ENCODE data around the gene GTF3C4. TPM values are rescaled to one million over a fixed set of nuclear protein-coding genes. Genes with fewer than 3 reads are reported as not detected.

Gene GTF3C4
- total RNA-seq, 1 experiment from 2014 or later = 19.0 TPM

- in situ Hi-C loops (cut with HindIII; ENCODE audit: low pct_unique_long_range_greater_than_20kb, low sequenced_read_pairs) = no loop called here
- DNase-seq (ENCODE audit: low read depth, low spot score) = no peak
These were observed 70.5 kb downstream of the GTF3C4 start for GRCh38 chr9:132740526-132741309.

- in situ Hi-C loops (cut with HindIII; ENCODE audit: low pct_unique_long_range_greater_than_20kb, low sequenced_read_pairs) = no loop called here
- no peak for DNase-seq (ENCODE audit: low read depth, low spot score)
These were observed 72.6 kb downstream of the GTF3C4 start for GRCh38 chr9:132742821-132743311.

GRCh38 chr9:132743931-132744479 lies 73.7 kb downstream of the GTF3C4 start:
- in situ Hi-C loops (cut with HindIII; ENCODE audit: low pct_unique_long_range_greater_than_20kb, low sequenced_read_pairs) = no loop called here
- no peak for DNase-seq (ENCODE audit: low read depth, low spot score)

Other genes starting within 250 kb of the GTF3C4 start
- gene BARHL1, start 87.9 kb upstream of the GTF3C4 start, total RNA-seq (2014; rRNA removed; shearing (Covaris generic)) = not detected in 2 replicates
- 30.8 and 31.6 TPM in 2 replicates for gene DDX31, start 481 bp upstream of the GTF3C4 start, total RNA-seq (2014; rRNA removed; shearing (Covaris generic))
- 0.21 TPM in 1 of 2 replicates, not detected in the other for gene AK8, start 207.8 kb downstream of the GTF3C4 start, total RNA-seq (2014; rRNA removed; shearing (Covaris generic))
- 3.4 and 4.7 TPM in 2 replicates for gene SPACA9, start 208.4 kb downstream of the GTF3C4 start, total RNA-seq (2014; rRNA removed; shearing (Covaris generic))

All from SK-MEL-5 (cell line).